Fibroblast of lung (primary cell): Measurements from ENCODE around the gene HCRTR2. TPM values are rescaled to one million over a fixed set of nuclear protein-coding genes. Genes with fewer than 3 reads are reported as not detected.

Experiments used
- DNase-seq, 2 donors: peaks; one replicate each; pipeline versions ENCODE4 v3.0.0 to v3.0.0-alpha.2; 2010; ENCODE audit warnings: low read depth in 2 of 2
- H2AFZ ChIP-seq: 2 replicates; pipeline ENCODE4 v1.5.1; 2012; ENCODE audit warnings: low read length, control low read depth, inconsistent platforms
- H3K27ac ChIP-seq: 2 replicates; pipeline ENCODE4 v1.5.1; 2011; ENCODE audit warnings: low read length, control low read depth; ENCODE audit not compliant: insufficient read depth
- H3K27me3 ChIP-seq: 2 replicates; pipeline ENCODE4 v1.5.1; 2011; ENCODE audit warnings: mild to moderate bottlenecking, low read length; ENCODE audit not compliant: control insufficient read depth, insufficient read depth
- H3K36me3 ChIP-seq: 2 replicates; pipeline ENCODE4 v1.5.1; 2011; ENCODE audit warnings: low read length; ENCODE audit not compliant: control insufficient read depth, insufficient read depth
- H3K4me1 ChIP-seq: 2 replicates; pipeline ENCODE4 v1.5.1; 2011; ENCODE audit warnings: low read length; ENCODE audit not compliant: control insufficient read depth, insufficient read depth; ENCODE audit errors: extremely low read depth
- H3K4me2 ChIP-seq: 2 replicates; pipeline ENCODE4 v1.5.1; 2011; ENCODE audit warnings: low read length, control low read depth; ENCODE audit not compliant: insufficient read depth; ENCODE audit errors: extremely low read depth
- H3K4me3 ChIP-seq, 4 experiments: fragments of 200-600 bp in 1 of 4; sonication (generic) in 1 of 4; replicated peaks in 1 of 4; 2 replicates each; pipeline ENCODE4 v1.5.1; 2011 to 2016; ENCODE audit warnings: low read length in 4 of 4, low read depth in 3 of 4, mild to moderate bottlenecking in 3 of 4, control low read depth in 2 of 4, inconsistent platforms in 1 of 4, mixed read lengths in 1 of 4; ENCODE audit not compliant: insufficient read depth in 1 of 4; ENCODE audit errors: control extremely low read depth in 1 of 4
- H3K79me2 ChIP-seq: 2 replicates; pipeline ENCODE4 v1.5.1; 2012; ENCODE audit warnings: mild to moderate bottlenecking, low read length, inconsistent platforms; ENCODE audit not compliant: control insufficient read depth, insufficient read depth
- H3K9ac ChIP-seq: 2 replicates; pipeline ENCODE4 v1.5.1; 2011; ENCODE audit warnings: mild to moderate bottlenecking, low read length, control low read depth; ENCODE audit not compliant: insufficient read depth
- H3K9me3 ChIP-seq: 2 replicates; pipeline ENCODE4 v1.5.1; 2012; ENCODE audit warnings: low read depth, low read length; ENCODE audit not compliant: control insufficient read depth, insufficient read depth
- H4K20me1 ChIP-seq: 2 replicates; pipeline ENCODE4 v1.5.1; 2011; ENCODE audit warnings: low read length; ENCODE audit not compliant: control insufficient read depth, insufficient read depth; ENCODE audit errors: extremely low read depth
- CTCF ChIP-seq, 2 donors: IDR thresholded peaks in 1 of 2; conservative IDR thresholded peaks in 1 of 2; 1 replicate in 1 of 2; 2 replicates in 1 of 2; pipeline ENCODE4 v1.5.1; 2011 to 2012; ENCODE audit warnings: low read length in 2 of 2, control low read depth in 1 of 2, inconsistent platforms in 1 of 2, low read depth in 1 of 2, mild to moderate bottlenecking in 1 of 2
- EZH2 ChIP-seq: IDR thresholded peaks from 2 replicates; pipeline ENCODE4 v1.5.1; 2012; ENCODE audit warnings: low read length, control low read depth, mild to moderate bottlenecking; ENCODE audit errors: missing control alignments
- polyA plus RNA-seq, 2 donors: library from polyadenylated mRNA; depleted of rRNA in 1 of 2; stranded (reverse) in 1 of 2; unstranded in 1 of 2; fragments of >200 nt; gene quantifications; 2 replicates each; pipeline ENCODE4 v1.2.1, GENCODE V29; 2011 to 2012; ENCODE audit warnings: missing spikeins in 1 of 2
- total RNA-seq: library from RNA; depleted of rRNA; stranded (reverse); fragments of >200 nt; gene quantifications from 2 replicates; pipeline ENCODE4 v1.2.1, GENCODE V29; 2014

The HCRTR2 gene
- total and polyA plus RNA-seq, 2 donors (not counting 1 experiment from before 2014, with no cell fraction given), result not detected

GRCh38 chr6:55180258-55180657 lies 5.9 kb downstream of the HCRTR2 start:
- Histone ChIP-seq H3K36me3 (no peaks in the 10 kb centered on the region), H2AFZ (no peak overlapping the region), H3K4me3 (no peak overlapping the region), H3K27ac (no peak overlapping the region), H3K4me2 (no peak overlapping the region), H3K27me3 (no peaks in the 10 kb centered on the region), H4K20me1 (no peaks in the 10 kb centered on the region), H3K9ac (no peak overlapping the region), H3K4me1 (no peaks in the 10 kb centered on the region), H3K79me2 (no peaks in the 10 kb centered on the region), H3K9me3 (no peaks in the 10 kb centered on the region)
- no peak for TF ChIP-seq CTCF (conservative IDR thresholded peaks at IDR 0.05 in 1 of 2, IDR thresholded peaks at IDR 0.05 in 1 of 2; ENCODE audit: low read depth in 1 of 2, low read length in 2 of 2)
- TF ChIP-seq EZH2, result no peak
- DNase-seq, result no peak

DNA sequence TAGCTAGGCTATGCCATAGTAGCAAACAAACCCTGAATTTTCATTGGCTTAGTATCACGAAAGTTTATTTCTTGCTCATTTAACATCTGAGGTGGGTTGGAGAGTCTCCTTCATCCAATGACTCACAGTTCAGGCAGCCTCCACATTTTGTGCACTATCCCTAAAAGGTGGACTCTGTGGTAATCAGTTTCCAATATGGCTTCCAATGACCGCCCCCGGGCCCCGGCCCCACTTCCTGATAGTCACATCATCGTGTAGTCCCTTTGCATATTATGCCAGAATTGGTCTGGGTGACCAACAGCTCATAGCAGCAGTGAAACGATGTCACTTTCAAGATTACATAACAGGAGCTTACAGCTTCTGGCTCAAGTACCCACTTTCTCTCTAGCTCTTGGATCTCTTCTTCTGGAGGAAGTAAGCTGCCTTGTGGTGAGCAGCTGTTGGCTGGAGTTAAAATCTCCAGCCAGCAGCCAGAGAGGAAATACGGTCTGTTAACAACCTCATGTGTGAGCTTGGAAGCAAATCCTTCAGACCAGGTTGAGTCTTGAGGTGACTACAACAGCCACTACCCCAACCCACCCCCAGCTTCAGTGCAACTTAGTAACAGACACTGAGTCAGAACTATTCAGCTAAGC lies 7.8 kb downstream of the HCRTR2 start:
- Histone ChIP-seq H3K27me3 (no peaks in the 10 kb centered on the region), H3K4me3 (no peak overlapping the region), H3K79me2 (no peaks in the 10 kb centered on the region), H3K36me3 (no peaks in the 10 kb centered on the region), H2AFZ (no peak overlapping the region), H3K4me2 (no peak overlapping the region), H3K9ac (no peak overlapping the region), H4K20me1 (no peaks in the 10 kb centered on the region), H3K27ac (no peak overlapping the region), H3K9me3 (no peaks in the 10 kb centered on the region), H3K4me1 (no peaks in the 10 kb centered on the region)
- peak in 1 of 2 donors; percentile 9 for DNase-seq
- TF ChIP-seq CTCF (conservative IDR thresholded peaks at IDR 0.05 in 1 of 2, IDR thresholded peaks at IDR 0.05 in 1 of 2; ENCODE audit: low read depth in 1 of 2, low read length in 2 of 2), result no peak
- no peak for TF ChIP-seq EZH2

- no peaks in the 10 kb centered on the region for H3K27me3 ChIP-seq
- H3K79me2 ChIP-seq, result no peaks in the 10 kb centered on the region
- H3K4me3 ChIP-seq, result no peak overlapping the region
- no peak overlapping the region for H2AFZ ChIP-seq
- no peak for DNase-seq
- TF ChIP-seq EZH2, result no peak
- H4K20me1 ChIP-seq, result no peaks in the 10 kb centered on the region
- H3K9me3 ChIP-seq, result no peaks in the 10 kb centered on the region
- H3K27ac ChIP-seq, result no peak overlapping the region
- no peaks in the 10 kb centered on the region for H3K4me1 ChIP-seq
- H3K9ac ChIP-seq, result no peak overlapping the region
- H3K36me3 ChIP-seq, result no peaks in the 10 kb centered on the region
- no peak overlapping the region for H3K4me2 ChIP-seq
Observed at GRCh38 chr6:55184782-55185530, 10.6 kb downstream of the HCRTR2 start.
